Measurements from ENCODE around the gene SH3BGR.

SH3BGR gene

DNA sequence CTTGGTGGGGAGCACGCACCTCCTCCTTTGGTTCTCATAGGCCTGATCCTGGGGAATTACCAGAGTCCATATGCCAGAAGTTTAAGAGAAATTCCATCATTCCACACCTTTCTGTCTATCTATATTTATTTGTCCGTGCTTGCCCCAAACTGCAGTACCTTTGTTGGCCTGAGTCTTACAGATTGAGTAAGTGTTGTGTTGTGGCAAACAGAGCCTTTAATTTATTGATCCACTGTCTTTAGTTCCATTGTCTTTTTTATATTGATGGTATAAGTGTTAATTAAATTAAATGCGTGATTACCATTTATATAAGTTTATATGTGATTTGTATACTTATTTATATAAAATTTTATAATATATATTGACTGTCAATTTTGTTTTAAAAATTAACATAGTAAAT, 4.9 kb downstream of the SH3BGR start (continued):
- TF ChIP-seq, protein P1, sequence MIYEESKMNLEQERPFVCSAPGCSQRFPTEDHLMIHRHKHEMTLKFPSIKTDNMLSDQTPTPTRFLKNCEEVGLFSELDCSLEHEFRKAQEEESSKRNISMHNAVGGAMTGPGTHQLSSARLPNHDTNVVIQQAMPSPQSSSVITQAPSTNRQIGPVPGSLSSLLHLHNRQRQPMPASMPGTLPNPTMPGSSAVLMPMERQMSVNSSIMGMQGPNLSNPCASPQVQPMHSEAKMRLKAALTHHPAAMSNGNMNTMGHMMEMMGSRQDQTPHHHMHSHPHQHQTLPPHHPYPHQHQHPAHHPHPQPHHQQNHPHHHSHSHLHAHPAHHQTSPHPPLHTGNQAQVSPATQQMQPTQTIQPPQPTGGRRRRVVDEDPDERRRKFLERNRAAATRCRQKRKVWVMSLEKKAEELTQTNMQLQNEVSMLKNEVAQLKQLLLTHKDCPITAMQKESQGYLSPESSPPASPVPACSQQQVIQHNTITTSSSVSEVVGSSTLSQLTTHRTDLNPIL (CRISPR knock-in tag; IDR thresholded peaks at IDR 0.05; ENCODE audit: low read depth), result no peak
- no peak for TF ChIP-seq RARB (CRISPR knock-in tag; IDR thresholded peaks at IDR 0.05)

DNA sequence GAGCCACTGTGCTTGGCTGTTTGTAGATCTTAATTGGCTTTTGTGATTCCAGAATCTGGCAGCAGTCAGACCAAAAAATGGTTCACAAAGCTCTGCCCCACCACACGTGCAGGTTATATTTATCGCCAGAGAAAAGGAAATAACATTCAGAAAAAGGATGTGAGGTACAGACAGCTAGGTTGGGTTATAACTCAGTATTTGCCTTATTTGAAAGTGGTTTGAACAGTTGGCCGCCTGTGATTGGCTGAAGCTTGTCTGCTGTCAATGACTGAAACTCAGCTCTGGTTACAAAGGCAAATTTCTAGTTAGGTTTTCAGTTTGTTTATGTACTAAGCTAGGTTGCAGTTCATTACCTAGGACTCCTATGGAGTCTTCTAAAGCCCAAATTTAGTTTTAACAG, 9.6 kb downstream of the SH3BGR start:
- no peak for ATAC-seq
- TF ChIP-seq RARB (CRISPR knock-in tag; IDR thresholded peaks at IDR 0.05), result no peak
- TF ChIP-seq ISL1 (CRISPR knock-in tag; IDR thresholded peaks at IDR 0.05), result no peak
- no peak for TF ChIP-seq ZFP3 (CRISPR knock-in tag; IDR thresholded peaks at IDR 0.05)
- TF ChIP-seq PPARA (CRISPR knock-in tag; IDR thresholded peaks at IDR 0.05; ENCODE audit: borderline replicate concordance), result no peak
- TF ChIP-seq ZFP30 (CRISPR knock-in tag; IDR thresholded peaks at IDR 0.05), result no peak
- TF ChIP-seq ZC3H10 (CRISPR knock-in tag; IDR thresholded peaks at IDR 0.05), result no peak
- TF ChIP-seq BACH2 (CRISPR knock-in tag; IDR thresholded peaks at IDR 0.05; ENCODE audit: borderline replicate concordance), result no peak
- no peak for TF ChIP-seq GLIS3 (CRISPR knock-in tag; IDR thresholded peaks at IDR 0.05)
- TF ChIP-seq, protein P1 (CRISPR knock-in tag; IDR thresholded peaks at IDR 0.05; ENCODE audit: low read depth), result no peak
- TF ChIP-seq, protein P2, sequence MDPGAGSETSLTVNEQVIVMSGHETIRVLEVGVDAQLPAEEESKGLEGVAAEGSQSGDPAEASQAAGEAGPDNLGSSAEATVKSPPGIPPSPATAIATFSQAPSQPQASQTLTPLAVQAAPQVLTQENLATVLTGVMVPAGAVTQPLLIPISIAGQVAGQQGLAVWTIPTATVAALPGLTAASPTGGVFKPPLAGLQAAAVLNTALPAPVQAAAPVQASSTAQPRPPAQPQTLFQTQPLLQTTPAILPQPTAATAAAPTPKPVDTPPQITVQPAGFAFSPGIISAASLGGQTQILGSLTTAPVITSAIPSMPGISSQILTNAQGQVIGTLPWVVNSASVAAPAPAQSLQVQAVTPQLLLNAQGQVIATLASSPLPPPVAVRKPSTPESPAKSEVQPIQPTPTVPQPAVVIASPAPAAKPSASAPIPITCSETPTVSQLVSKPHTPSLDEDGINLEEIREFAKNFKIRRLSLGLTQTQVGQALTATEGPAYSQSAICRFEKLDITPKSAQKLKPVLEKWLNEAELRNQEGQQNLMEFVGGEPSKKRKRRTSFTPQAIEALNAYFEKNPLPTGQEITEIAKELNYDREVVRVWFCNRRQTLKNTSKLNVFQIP (CRISPR knock-in tag; IDR thresholded peaks at IDR 0.05; ENCODE audit: borderline replicate concordance, low read depth), result no peak
- TF ChIP-seq OSR1 (CRISPR knock-in tag; IDR thresholded peaks at IDR 0.05), result no peak
- TF ChIP-seq ZNF70 (CRISPR knock-in tag; IDR thresholded peaks at IDR 0.05), result no peak
- no peak for TF ChIP-seq ARNTL (CRISPR knock-in tag; IDR thresholded peaks at IDR 0.05; ENCODE audit: borderline replicate concordance, low read depth)
- TF ChIP-seq ZNF8 (CRISPR knock-in tag; IDR thresholded peaks at IDR 0.05), result no peak
- TF ChIP-seq SNAI2 (CRISPR knock-in tag; IDR thresholded peaks at IDR 0.05), result no peak
- TF ChIP-seq CSDC2 (CRISPR knock-in tag; IDR thresholded peaks at IDR 0.05), result no peak
- TF ChIP-seq, protein P3, sequence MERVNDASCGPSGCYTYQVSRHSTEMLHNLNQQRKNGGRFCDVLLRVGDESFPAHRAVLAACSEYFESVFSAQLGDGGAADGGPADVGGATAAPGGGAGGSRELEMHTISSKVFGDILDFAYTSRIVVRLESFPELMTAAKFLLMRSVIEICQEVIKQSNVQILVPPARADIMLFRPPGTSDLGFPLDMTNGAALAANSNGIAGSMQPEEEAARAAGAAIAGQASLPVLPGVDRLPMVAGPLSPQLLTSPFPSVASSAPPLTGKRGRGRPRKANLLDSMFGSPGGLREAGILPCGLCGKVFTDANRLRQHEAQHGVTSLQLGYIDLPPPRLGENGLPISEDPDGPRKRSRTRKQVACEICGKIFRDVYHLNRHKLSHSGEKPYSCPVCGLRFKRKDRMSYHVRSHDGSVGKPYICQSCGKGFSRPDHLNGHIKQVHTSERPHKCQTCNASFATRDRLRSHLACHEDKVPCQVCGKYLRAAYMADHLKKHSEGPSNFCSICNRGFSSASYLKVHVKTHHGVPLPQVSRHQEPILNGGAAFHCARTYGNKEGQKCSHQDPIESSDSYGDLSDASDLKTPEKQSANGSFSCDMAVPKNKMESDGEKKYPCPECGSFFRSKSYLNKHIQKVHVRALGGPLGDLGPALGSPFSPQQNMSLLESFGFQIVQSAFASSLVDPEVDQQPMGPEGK (CRISPR knock-in tag; IDR thresholded peaks at IDR 0.05; ENCODE audit: borderline replicate concordance), result no peak
- no peak for TF ChIP-seq ESRRG (CRISPR knock-in tag; IDR thresholded peaks at IDR 0.05)
- TF ChIP-seq TOX (CRISPR knock-in tag; IDR thresholded peaks at IDR 0.05; ENCODE audit: borderline replicate concordance), result no peak
- no peak for TF ChIP-seq ZNF565 (CRISPR knock-in tag; conservative IDR thresholded peaks at IDR 0.05; ENCODE audit: low read depth)

DNA sequence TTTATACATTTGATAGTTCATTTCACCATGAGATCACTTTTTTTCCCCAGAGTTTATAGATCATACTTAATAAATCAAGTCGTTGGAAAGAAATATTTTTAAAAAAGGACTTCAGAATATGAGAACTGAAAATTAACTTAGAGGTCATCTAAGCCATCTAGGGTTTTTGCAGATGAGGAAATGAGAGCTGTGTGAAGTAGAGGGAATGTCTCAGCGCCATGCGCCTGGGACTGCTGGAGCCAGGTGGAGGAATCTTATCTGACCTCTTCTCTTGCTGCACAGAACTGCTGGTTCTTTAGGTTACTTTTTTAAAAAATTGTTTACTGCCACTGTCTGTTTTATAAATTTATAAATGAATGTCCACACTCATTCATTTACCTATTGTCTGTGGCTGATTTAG, 11.5 kb downstream of the SH3BGR start:
- TF ChIP-seq, protein P3 (CRISPR knock-in tag; IDR thresholded peaks at IDR 0.05; ENCODE audit: borderline replicate concordance), result no peak
- no peak for TF ChIP-seq RARB (CRISPR knock-in tag; IDR thresholded peaks at IDR 0.05)
- no peak for TF ChIP-seq CSDC2 (CRISPR knock-in tag; IDR thresholded peaks at IDR 0.05)
- no peak for TF ChIP-seq TOX (CRISPR knock-in tag; IDR thresholded peaks at IDR 0.05; ENCODE audit: borderline replicate concordance)
- no peak for TF ChIP-seq OSR1 (CRISPR knock-in tag; IDR thresholded peaks at IDR 0.05)
- TF ChIP-seq PPARA (CRISPR knock-in tag; IDR thresholded peaks at IDR 0.05; ENCODE audit: borderline replicate concordance), result no peak
- no peak for TF ChIP-seq ZFP3 (CRISPR knock-in tag; IDR thresholded peaks at IDR 0.05)
- no peak for TF ChIP-seq ZC3H10 (CRISPR knock-in tag; IDR thresholded peaks at IDR 0.05)
- TF ChIP-seq ZNF565 (CRISPR knock-in tag; conservative IDR thresholded peaks at IDR 0.05; ENCODE audit: low read depth), result no peak
- TF ChIP-seq, protein P2 (CRISPR knock-in tag; IDR thresholded peaks at IDR 0.05; ENCODE audit: borderline replicate concordance, low read depth), result no peak
- TF ChIP-seq, protein P4, sequence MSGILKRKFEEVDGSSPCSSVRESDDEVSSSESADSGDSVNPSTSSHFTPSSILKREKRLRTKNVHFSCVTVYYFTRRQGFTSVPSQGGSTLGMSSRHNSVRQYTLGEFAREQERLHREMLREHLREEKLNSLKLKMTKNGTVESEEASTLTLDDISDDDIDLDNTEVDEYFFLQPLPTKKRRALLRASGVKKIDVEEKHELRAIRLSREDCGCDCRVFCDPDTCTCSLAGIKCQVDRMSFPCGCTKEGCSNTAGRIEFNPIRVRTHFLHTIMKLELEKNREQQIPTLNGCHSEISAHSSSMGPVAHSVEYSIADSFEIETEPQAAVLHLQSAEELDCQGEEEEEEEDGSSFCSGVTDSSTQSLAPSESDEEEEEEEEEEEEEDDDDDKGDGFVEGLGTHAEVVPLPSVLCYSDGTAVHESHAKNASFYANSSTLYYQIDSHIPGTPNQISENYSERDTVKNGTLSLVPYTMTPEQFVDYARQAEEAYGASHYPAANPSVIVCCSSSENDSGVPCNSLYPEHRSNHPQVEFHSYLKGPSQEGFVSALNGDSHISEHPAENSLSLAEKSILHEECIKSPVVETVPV (CRISPR knock-in tag; IDR thresholded peaks at IDR 0.05), result no peak
- no peak for TF ChIP-seq ESRRG (CRISPR knock-in tag; IDR thresholded peaks at IDR 0.05)
- TF ChIP-seq SNAI2 (CRISPR knock-in tag; IDR thresholded peaks at IDR 0.05), result no peak
- no peak for TF ChIP-seq ZNF70 (CRISPR knock-in tag; IDR thresholded peaks at IDR 0.05)
- TF ChIP-seq, protein P5, sequence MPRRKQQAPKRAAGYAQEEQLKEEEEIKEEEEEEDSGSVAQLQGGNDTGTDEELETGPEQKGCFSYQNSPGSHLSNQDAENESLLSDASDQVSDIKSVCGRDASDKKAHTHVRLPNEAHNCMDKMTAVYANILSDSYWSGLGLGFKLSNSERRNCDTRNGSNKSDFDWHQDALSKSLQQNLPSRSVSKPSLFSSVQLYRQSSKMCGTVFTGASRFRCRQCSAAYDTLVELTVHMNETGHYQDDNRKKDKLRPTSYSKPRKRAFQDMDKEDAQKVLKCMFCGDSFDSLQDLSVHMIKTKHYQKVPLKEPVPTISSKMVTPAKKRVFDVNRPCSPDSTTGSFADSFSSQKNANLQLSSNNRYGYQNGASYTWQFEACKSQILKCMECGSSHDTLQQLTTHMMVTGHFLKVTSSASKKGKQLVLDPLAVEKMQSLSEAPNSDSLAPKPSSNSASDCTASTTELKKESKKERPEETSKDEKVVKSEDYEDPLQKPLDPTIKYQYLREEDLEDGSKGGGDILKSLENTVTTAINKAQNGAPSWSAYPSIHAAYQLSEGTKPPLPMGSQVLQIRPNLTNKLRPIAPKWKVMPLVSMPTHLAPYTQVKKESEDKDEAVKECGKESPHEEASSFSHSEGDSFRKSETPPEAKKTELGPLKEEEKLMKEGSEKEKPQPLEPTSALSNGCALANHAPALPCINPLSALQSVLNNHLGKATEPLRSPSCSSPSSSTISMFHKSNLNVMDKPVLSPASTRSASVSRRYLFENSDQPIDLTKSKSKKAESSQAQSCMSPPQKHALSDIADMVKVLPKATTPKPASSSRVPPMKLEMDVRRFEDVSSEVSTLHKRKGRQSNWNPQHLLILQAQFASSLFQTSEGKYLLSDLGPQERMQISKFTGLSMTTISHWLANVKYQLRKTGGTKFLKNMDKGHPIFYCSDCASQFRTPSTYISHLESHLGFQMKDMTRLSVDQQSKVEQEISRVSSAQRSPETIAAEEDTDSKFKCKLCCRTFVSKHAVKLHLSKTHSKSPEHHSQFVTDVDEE (CRISPR knock-in tag; IDR thresholded peaks at IDR 0.05), result no peak
- TF ChIP-seq GLIS3 (CRISPR knock-in tag; IDR thresholded peaks at IDR 0.05), result no peak
- TF ChIP-seq ZFP30 (CRISPR knock-in tag; IDR thresholded peaks at IDR 0.05), result no peak
- no peak for TF ChIP-seq ARNTL (CRISPR knock-in tag; IDR thresholded peaks at IDR 0.05; ENCODE audit: borderline replicate concordance, low read depth)
- TF ChIP-seq BACH2 (CRISPR knock-in tag; IDR thresholded peaks at IDR 0.05; ENCODE audit: borderline replicate concordance), result no peak
- ATAC-seq, result no peak
